Inferior parietal cortex (tissue), 1 donor: ENCODE measurements around the gene RBP3.
"Not testable (repeated sequence)": the region's sequence is repeated elsewhere in the genome, so short reads cannot be mapped to it uniquely, and the experiment has no call there.

Experiments used
- DNase-seq: peaks from one replicate; pipeline ENCODE4 v3.0.0-alpha.2; 2016; ENCODE audit errors: extremely low spot score

RBP3 gene

DNA sequence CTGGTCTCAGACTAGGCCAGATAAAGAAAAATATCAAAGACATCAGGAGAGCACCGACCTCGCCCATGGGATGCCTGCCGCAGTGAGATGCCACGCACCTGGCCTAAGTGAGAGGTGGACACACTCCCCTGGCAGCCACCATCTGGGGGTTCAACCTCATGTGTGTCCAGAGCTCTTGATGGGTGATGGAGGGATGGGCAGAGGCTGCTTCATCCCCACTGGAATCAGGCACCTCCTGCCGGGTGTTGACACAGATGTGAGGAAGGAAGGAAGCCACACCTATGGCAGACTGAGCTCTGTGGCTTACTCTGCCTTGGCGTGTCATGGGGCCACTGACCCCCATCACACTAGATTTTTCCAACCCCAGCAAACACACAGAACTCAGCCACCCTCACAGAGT, 24.6 kb downstream of the RBP3 start:
- no peak for DNase-seq

GRCh38 chr10:47374611-47375536, 26.7 kb downstream of the RBP3 start:
- DNase-seq, result no peak

- DNase-seq, result no peak
Observed at GRCh38 chr10:47376522-47377220, 28.5 kb downstream of the RBP3 start.

DNA sequence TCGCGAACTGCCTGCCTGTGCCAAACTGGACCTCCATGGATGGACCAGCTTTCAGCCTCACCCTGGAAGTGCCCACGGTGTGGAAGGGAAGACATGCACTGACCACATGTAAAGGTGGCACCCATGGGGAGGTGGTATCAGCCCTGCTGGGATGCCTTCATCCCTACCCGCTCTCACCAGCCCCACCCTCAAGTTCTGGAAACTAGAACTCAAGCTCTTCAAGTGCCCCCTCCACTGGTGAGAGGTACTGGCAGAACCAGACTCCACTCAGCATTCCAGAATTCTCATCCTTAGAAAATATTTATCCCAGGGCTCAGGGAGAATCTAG, 30.0 kb downstream of the RBP3 start:
- DNase-seq, result no peak

DNA sequence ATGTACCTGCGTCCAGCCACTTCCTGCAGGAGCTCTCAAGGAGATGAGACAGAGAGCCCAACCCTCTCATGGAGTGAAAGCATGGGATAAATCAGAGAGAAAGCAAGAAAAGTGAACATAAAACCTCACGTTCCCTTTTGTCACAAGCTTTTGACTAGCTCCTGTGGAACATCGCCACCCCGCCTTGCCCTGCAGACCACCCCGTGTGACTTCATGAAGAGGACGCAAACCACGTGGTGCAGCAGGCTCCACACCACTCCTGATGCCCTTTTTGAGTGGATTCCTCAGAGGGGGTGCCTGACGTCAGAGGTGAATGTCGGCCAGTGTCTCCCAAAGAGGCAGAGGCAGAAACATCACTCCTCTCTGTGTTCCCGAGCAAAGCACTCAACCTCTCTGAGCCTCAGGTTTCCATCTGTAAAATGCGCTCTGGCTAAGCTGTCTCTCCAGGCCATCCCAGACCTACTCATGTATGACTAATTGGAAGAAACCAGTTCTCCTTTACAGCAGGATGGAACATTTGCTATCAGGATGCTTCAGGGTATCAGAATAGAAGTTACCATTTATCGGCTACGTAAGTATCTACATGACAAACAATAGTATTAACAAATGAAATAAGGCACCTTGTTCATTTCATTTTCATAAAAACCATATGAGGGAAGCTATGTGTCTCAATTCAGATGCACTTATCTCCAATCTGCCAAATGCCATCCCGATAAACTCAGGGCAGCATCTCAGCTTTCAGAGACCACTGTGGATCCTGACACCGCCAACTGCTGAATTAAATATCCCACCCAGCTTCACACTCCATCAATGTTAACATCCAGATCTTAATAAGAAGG, 30.7 kb downstream of the RBP3 start:
- no peak for DNase-seq

DNA sequence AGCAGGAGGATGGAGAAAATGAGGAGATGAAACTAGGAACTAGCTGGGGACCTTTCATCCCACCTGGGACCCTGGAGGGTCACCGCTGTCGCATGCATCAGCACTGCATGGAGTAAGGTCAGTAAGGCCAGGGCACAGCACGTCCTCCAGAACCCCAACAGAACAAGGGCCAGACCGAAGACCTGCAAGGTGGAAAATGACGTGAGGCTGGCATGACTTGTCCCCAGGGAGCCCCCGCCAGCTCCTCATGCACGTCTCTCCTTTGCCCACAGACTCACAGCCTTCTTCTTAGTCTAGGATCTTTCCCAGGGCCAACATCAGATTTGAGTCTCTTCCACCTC, 31.3 kb downstream of the RBP3 start:
- no peak for DNase-seq

DNA sequence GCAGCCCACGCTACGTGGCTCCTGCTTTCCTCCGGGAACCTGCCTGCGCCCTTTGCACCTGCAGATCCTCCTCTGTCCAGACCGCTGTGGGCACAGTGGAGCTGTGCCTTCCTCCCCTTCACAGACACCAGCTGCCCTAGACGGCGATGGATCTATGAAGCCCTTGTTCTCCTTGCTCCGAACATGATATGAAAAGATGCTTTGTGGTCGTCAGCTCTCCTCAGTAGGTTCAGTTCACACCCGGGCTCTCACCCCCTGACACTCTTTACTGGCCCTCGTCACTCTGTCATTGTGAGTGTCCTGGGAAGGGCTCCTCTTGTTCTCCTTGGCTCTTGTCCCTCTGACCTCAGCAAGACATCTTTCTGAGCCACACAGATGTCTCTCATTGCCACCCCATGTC, 31.7 kb downstream of the RBP3 start:
- peak; percentile 67 for DNase-seq

GRCh38 chr10:47380341-47381102, 32.4 kb downstream of the RBP3 start:
- no peak for DNase-seq

- no peak for DNase-seq
Observed at GRCh38 chr10:47381103-47381395, 32.9 kb downstream of the RBP3 start.

DNA sequence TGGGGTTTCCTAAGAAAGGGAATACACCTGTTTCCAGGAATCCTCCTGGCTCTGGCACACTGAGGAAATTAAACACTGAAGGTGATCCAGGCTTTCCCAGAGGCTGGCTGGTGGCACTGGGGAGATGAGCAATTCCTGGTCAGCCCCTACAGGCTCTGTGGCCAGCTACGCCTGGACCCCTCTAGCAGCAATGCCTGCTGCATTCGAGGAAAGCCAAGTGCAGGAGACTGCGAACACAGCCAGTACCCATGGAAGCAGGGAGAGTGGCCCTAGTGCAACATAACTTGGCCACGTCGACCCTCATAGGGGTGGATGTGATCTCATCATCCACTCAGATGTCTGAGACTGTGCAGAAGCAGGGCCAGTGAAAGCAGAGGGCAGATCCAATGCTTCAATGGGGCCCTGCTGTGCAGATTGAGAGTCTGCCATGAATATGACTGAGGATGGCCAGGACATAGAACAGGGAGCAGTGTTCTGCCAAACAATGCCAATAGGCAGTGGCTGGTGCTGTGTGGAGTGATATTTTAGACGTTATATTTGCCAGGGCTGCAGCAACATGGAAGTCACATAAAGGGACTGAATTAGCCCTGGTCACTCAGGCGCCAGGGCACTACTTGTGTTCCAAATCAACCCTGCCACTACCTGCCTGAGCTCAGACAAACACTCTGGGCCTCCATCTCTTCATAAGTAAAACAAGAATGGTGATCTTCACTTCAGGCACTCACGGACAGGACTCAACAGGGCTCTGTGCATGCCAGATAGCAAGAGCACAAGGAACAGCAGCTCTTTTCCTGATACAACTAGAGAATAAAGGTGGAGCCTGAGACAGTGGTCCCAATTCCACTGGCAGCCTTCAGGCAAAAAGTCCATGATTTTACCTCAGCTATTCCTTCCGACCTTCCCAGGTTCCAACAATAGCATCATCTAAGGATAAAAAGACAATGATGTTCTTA, 33.5 kb downstream of the RBP3 start:
- no peak for DNase-seq

GRCh38 chr10:47383261-47384147, 35.3 kb downstream of the RBP3 start:
- DNase-seq, result no peak

- peak; percentile 86 for DNase-seq
Observed at GRCh38 chr10:47384148-47384921, 36.2 kb downstream of the RBP3 start, which contains the start of gene ZNF488. Gene ZNF488 (minus strand): TSS chr10:47384293. CDS start chr10:47368829, 15,464 bp downstream.

DNA sequence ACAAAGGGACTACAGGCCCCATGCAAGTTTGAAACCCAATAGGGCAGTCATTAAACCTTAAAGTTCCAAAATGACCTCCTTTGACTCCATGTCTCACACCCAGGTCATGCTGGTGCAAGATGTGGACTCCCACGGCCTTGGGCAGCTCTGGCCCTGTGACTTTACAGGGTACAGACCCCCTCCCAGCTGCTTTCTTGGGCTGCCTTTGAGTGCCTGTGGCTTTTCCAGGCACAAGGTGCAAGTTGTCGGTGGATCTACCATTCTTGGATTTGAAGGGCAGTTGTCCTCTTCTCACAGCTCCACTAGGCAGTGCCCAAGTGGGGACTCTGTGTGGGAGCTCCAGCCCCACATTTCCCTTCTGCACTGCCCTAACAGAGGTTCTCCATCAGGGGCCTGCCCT, 37.9 kb downstream of the RBP3 start:
- not testable (repeated sequence) for DNase-seq

- DNase-seq, result no peak
Observed at GRCh38 chr10:47388879-47389278, 40.7 kb downstream of the RBP3 start.

DNA sequence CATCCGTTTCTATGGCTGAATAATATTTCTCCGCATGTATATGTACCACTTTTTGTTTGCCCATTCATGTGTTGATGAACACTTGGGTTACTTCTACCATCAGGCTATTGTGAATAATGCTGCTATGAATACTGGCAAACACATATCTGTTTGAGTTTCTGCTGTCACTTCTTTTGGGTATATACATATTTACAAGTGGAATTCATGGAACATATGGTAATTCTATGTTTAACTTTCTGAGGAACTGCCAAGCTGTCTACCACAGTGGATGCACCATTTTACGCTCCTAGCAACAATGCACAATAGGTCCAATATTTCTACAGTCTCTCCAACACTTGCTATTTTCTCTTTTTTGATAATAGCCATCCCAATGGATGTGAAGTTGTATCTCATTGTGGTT, 41.5 kb downstream of the RBP3 start:
- DNase-seq, result no peak

DNA sequence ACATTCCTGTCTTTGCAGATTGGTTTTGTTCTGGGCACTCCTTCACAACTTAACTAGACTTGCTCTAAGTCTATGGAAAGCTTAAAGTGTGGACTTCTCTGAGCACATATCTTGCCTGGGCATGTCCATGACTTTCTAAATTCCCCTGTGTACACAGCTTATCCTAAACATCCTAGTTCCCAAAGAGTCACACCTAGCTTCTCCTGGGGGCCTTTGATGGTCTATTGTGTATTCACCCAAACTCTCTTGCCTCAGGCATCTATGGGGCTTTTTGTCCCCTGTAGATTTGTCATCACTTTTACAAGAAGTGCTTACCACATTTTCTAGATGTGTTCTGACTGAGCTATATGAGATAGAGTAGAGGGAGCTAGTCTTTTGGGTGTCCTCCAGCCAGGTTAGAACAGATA, 48.2 kb downstream of the RBP3 start:
- DNase-seq, result no peak

GRCh38 chr10:47397256-47397655, 49.1 kb downstream of the RBP3 start:
- no peak for DNase-seq

GRCh38 chr10:47400251-47400650, 52.1 kb downstream of the RBP3 start:
- DNase-seq, result no peak

DNA sequence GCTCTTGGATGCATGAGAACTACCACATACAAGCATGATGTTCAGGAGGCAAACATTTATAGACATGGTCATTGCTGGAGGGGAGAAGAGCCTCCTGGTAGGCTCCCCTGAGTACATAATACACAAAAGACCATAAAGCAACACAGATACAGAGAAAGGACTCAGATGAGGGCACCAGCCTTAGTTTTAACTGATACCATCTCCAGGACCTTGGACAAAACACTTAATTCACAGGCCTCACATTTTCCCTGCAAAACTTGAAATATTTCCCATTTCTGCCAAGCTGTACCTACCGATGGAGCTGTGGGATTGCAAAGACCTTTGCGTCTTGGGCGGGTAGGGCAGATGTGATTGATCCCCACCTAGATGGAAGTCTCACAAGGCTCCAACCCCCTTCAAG, 52.6 kb downstream of the RBP3 start:
- no peak for DNase-seq
